BLaER1 treated with 17β-estradiol and CSF1 and Interleukin-3, amounts not matched to agents 10 nM and 100 nM (cell line): ENCODE data around the gene SLC39A11.
"Not testable (repeated sequence)": the region's sequence is repeated elsewhere in the genome, so short reads cannot be mapped to it uniquely, and the experiment has no call there.

Experiments used
- H3K27ac ChIP-seq, 11 experiments: shearing (Covaris generic); formaldehyde crosslinking; 2 replicates each; pipeline ENCODE4 v1.8.1; 2022
- H3K27me3 ChIP-seq, 11 experiments: shearing (Covaris generic); formaldehyde crosslinking; 2 replicates each; pipeline ENCODE4 v1.8.1; 2022
- H3K36me3 ChIP-seq, 11 experiments: shearing (Covaris generic); formaldehyde crosslinking; 2 replicates each; pipeline ENCODE4 v1.8.1; 2022
- H3K4me1 ChIP-seq, 10 experiments: shearing (Covaris generic); formaldehyde crosslinking; 2 replicates each; pipeline ENCODE4 v1.8.1; 2022
- H3K4me2 ChIP-seq, 11 experiments: shearing (Covaris generic); formaldehyde crosslinking; 2 replicates each; pipeline ENCODE4 v1.8.1; 2022
- H3K4me3 ChIP-seq, 10 experiments: shearing (Covaris generic); formaldehyde crosslinking; 2 replicates each; pipeline ENCODE4 v1.8.1; 2022
- H3K9ac ChIP-seq, 11 experiments: shearing (Covaris generic); formaldehyde crosslinking; 2 replicates each; pipeline ENCODE4 v1.8.1; 2022
- H3K9me3 ChIP-seq, 11 experiments: shearing (Covaris generic); formaldehyde crosslinking; replicated peaks in 1 of 11; 2 replicates each; pipeline ENCODE4 v1.8.1; 2022
- H4K20me1 ChIP-seq, 11 experiments: shearing (Covaris generic); formaldehyde crosslinking; 2 replicates each; pipeline ENCODE4 v1.8.1; 2022
- Cebpa-rat ChIP-seq, 11 experiments: shearing (Covaris generic); IDR thresholded peaks; 2 replicates each; pipeline ENCODE4 v1.8.1; 2022

The SLC39A11 gene

GRCh38 chr17:72833128-72833765 lies 259.2 kb downstream of the SLC39A11 start:
- TF ChIP-seq Cebpa-rat (IDR thresholded peaks at IDR 0.05): no peak
- no peak overlapping the region for H3K4me2 ChIP-seq
- H3K9ac ChIP-seq: no peak overlapping the region
- H3K4me3 ChIP-seq: no peak overlapping the region
- H3K9me3 ChIP-seq: peaks cover 0 to 6% (median 4%) of the 10 kb centered on the region in 11 experiments; a peak in 10 of 22 replicates
- no peaks in the 10 kb centered on the region for H4K20me1 ChIP-seq
- peaks cover 4 to 54% (median 21%) of the 10 kb centered on the region in 11 experiments; a peak in 16 of 22 replicates for H3K36me3 ChIP-seq
- peaks cover 0 to 4% (median 1%) of the 10 kb centered on the region in 10 experiments; a peak in 5 of 20 replicates for H3K4me1 ChIP-seq
- H3K27ac ChIP-seq: no peak overlapping the region
- H3K27me3 ChIP-seq: no peaks in the 10 kb centered on the region

GRCh38 chr17:72832306-72832705 lies 260.2 kb downstream of the SLC39A11 start:
- Histone ChIP-seq H3K36me3 (peaks cover 11 to 55% (median 25%) of the 10 kb centered on the region in 11 experiments; a peak in 18 of 22 replicates), H3K4me2 (no peak overlapping the region), H3K4me3 (no peak overlapping the region), H3K27ac (no peak overlapping the region), H3K27me3 (no peaks in the 10 kb centered on the region), H3K9ac (no peak overlapping the region), H3K9me3 (peaks cover 5 to 15% (median 13%) of the 10 kb centered on the region in 11 experiments), H3K4me1 (peaks cover 0 to 4% (median 1%) of the 10 kb centered on the region in 10 experiments; a peak in 5 of 20 replicates), H4K20me1 (no peaks in the 10 kb centered on the region)
- no peak for TF ChIP-seq Cebpa-rat (IDR thresholded peaks at IDR 0.05)

- H3K4me1 ChIP-seq: peaks cover 0 to 4% (median 0%) of the 10 kb centered on the region in 10 experiments; a peak in 1 of 20 replicates
- no peak overlapping the region for H3K9ac ChIP-seq
- no peaks in the 10 kb centered on the region for H4K20me1 ChIP-seq
- H3K36me3 ChIP-seq: peaks cover 27 to 58% (median 34%) of the 10 kb centered on the region in 11 experiments
- TF ChIP-seq Cebpa-rat (IDR thresholded peaks at IDR 0.05): no peak
- H3K27me3 ChIP-seq: no peaks in the 10 kb centered on the region
- no peak overlapping the region for H3K4me2 ChIP-seq
- H3K4me3 ChIP-seq: no peak overlapping the region
- peaks cover 29 to 40% (median 37%) of the 10 kb centered on the region in 11 experiments for H3K9me3 ChIP-seq
- no peak overlapping the region for H3K27ac ChIP-seq
Measured at GRCh38 chr17:72829883-72830282, 262.6 kb downstream of the SLC39A11 start.

- Histone ChIP-seq H3K9ac (no peak overlapping the region), H3K27me3 (no peaks in the 10 kb centered on the region), H4K20me1 (no peaks in the 10 kb centered on the region), H3K4me2 (no peak overlapping the region), H3K9me3 (peaks cover 44 to 56% (median 51%) of the 10 kb centered on the region in 11 experiments), H3K4me1 (peaks cover 0 to 4% (median 0%) of the 10 kb centered on the region in 10 experiments; a peak in 2 of 20 replicates), H3K36me3 (peaks cover 38 to 63% (median 50%) of the 10 kb centered on the region in 11 experiments), H3K4me3 (no peak overlapping the region), H3K27ac (no peak overlapping the region)
- no peak for TF ChIP-seq Cebpa-rat (IDR thresholded peaks at IDR 0.05)
Measured at GRCh38 chr17:72826602-72827001, 265.9 kb downstream of the SLC39A11 start.

- H3K4me1 ChIP-seq, H4K20me1 ChIP-seq, H3K9ac ChIP-seq, H3K27ac ChIP-seq, H3K4me2 ChIP-seq, H3K27me3 ChIP-seq: not testable (repeated sequence)
- peaks cover 38 to 65% (median 50%) of the 10 kb centered on the region in 11 experiments for H3K36me3 ChIP-seq
- peak overlapping the region in 1 of 10 experiments; percentile 10; a peak in 1 of 20 replicates for H3K4me3 ChIP-seq
- peaks cover 44 to 56% (median 51%) of the 10 kb centered on the region in 11 experiments for H3K9me3 ChIP-seq
Measured at GRCh38 chr17:72826059-72826458, 266.4 kb downstream of the SLC39A11 start.

- Histone ChIP-seq H4K20me1 (no peaks in the 10 kb centered on the region), H3K27ac (no peak overlapping the region), H3K9ac (no peak overlapping the region), H3K4me1 (peaks cover 0 to 4% (median 0%) of the 10 kb centered on the region in 10 experiments; a peak in 2 of 20 replicates), H3K27me3 (no peaks in the 10 kb centered on the region), H3K4me2 (no peak overlapping the region), H3K36me3 (peaks cover 38 to 65% (median 50%) of the 10 kb centered on the region in 11 experiments), H3K4me3 (peak overlapping the region in 4 of 10 experiments; percentile 9 to 33 (median 17); a peak in 2 of 20 replicates), H3K9me3 (peaks cover 44 to 56% (median 51%) of the 10 kb centered on the region in 11 experiments)
- no peak for TF ChIP-seq Cebpa-rat (IDR thresholded peaks at IDR 0.05)
Measured at GRCh38 chr17:72825218-72825617, 267.3 kb downstream of the SLC39A11 start.

- peaks cover 38 to 65% (median 50%) of the 10 kb centered on the region in 11 experiments for H3K36me3 ChIP-seq
- not testable (repeated sequence) for H3K4me2 ChIP-seq, H4K20me1 ChIP-seq, H3K27me3 ChIP-seq, H3K4me3 ChIP-seq, H3K9ac ChIP-seq, H3K27ac ChIP-seq, H3K4me1 ChIP-seq
- peaks cover 44 to 56% (median 51%) of the 10 kb centered on the region in 11 experiments for H3K9me3 ChIP-seq
Measured at GRCh38 chr17:72824267-72824666, 268.2 kb downstream of the SLC39A11 start.

GRCh38 chr17:72822358-72823023 lies 270.0 kb downstream of the SLC39A11 start:
- Histone ChIP-seq H3K36me3 (peaks cover 43 to 68% (median 54%) of the 10 kb centered on the region in 11 experiments), H3K4me2 (peak overlapping the region in 1 of 11 experiments; percentile 20; a peak in 1 of 22 replicates), H3K4me3 (no peak overlapping the region), H3K9ac (no peak overlapping the region), H4K20me1 (no peaks in the 10 kb centered on the region), H3K27me3 (no peaks in the 10 kb centered on the region), H3K27ac (no peak overlapping the region), H3K9me3 (peaks cover 36 to 45% (median 42%) of the 10 kb centered on the region in 11 experiments), H3K4me1 (peaks cover 0 to 3% (median 0%) of the 10 kb centered on the region in 10 experiments; a peak in 1 of 20 replicates)
- no peak for TF ChIP-seq Cebpa-rat (IDR thresholded peaks at IDR 0.05)

- Histone ChIP-seq H3K4me3 (no peak overlapping the region), H3K27me3 (no peaks in the 10 kb centered on the region), H3K9me3 (peaks cover 1 to 16% (median 5%) of the 10 kb centered on the region in 11 experiments; a peak in 20 of 22 replicates), H3K4me2 (no peak overlapping the region), H3K4me1 (no peaks in the 10 kb centered on the region), H3K27ac (no peak overlapping the region), H3K36me3 (peaks cover 9 to 48% (median 33%) of the 10 kb centered on the region in 11 experiments; a peak in 20 of 22 replicates), H4K20me1 (no peaks in the 10 kb centered on the region), H3K9ac (no peak overlapping the region)
- no peak for TF ChIP-seq Cebpa-rat (IDR thresholded peaks at IDR 0.05)
Measured at GRCh38 chr17:72816406-72816805, 276.1 kb downstream of the SLC39A11 start.
